Ascending aorta (tissue), 2 donors: ENCODE measurements around the gene PGLYRP1. TPM values are rescaled to one million over a fixed set of nuclear protein-coding genes. Genes with fewer than 3 reads are reported as not detected.

Experiments
- DNase-seq, 2 donors: peaks; one replicate each; pipeline ENCODE4 v3.0.0-alpha.2; 2019; ENCODE audit warnings: low spot score in 2 of 2
- H3K27ac ChIP-seq, 2 donors: fragments of 200-600 bp; sonication (generic); one replicate each; pipeline ENCODE4 v1.5.1; 2016 to 2017; ENCODE audit warnings: mild to moderate bottlenecking in 1 of 2
- H3K27me3 ChIP-seq: fragments of 200-600 bp; sonication (generic); one replicate; pipeline ENCODE4 v1.5.1; 2017
- H3K36me3 ChIP-seq, 2 donors: fragments of 200-600 bp; sonication (generic); one replicate each; pipeline ENCODE4 v1.5.1; 2016
- H3K4me1 ChIP-seq, 2 donors: fragments of 200-600 bp; sonication (generic); one replicate each; pipeline ENCODE4 v1.5.1; 2016 to 2017; ENCODE audit warnings: mild to moderate bottlenecking in 1 of 2
- H3K4me3 ChIP-seq, 2 donors: fragments of 200-600 bp; sonication (generic); one replicate each; pipeline ENCODE4 v1.5.1; 2016 to 2017; ENCODE audit warnings: mild to moderate bottlenecking in 1 of 2
- H3K9me3 ChIP-seq, 2 donors: fragments of 200-600 bp; sonication (generic); one replicate each; pipeline ENCODE4 v1.5.1; 2016
- intact Hi-C: fragments of 100-400 bp; cut with DNase I; formaldehyde crosslinking; loops from one replicate; pipeline ENCODE4 v1.15.1; 2023
- total RNA-seq: library from RNA; depleted of rRNA; stranded (reverse); fragments of >200 nt; gene quantifications from one replicate; pipeline ENCODE4 v1.1.0, GENCODE V29; 2016
- TF ChIP-seq, protein P1 (sequence below), 3 experiments: fragments of 200-600 bp in 2 of 3; fragments of 450-650 bp in 1 of 3; sonication (generic) in 2 of 3; IDR thresholded peaks; one replicate each; pipeline ENCODE4 v1.5.1; 2016 to 2019; ENCODE audit warnings: antibody characterized with exemption in 3 of 3, mild to moderate bottlenecking in 1 of 3, moderate library complexity in 1 of 3

PGLYRP1 gene
- total RNA-seq, 1 donor from 2014 or later, result not detected

DNA sequence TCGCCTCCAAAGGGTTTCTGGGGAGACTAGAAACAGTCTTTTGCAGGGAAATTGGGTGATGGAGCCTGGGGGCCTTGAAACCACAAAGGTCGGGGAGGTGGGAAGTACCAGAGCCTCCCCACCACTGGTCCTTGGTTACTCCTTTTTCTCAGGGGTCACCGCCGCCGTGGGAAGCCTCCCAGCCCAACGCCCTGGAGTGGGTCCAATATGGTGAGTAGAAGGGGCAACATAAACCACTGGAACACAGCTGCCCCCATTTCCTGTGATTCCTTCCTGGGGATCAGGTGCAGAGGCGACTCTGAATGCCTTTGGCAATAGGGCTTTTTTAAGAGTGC is 5.8 kb downstream of the PGLYRP1 start:
- Histone ChIP-seq H3K27ac (no peak overlapping the region), H3K27me3 (no peaks in the 10 kb centered on the region), H3K36me3 (no peaks in the 10 kb centered on the region), H3K4me3 (peak overlapping the region; percentile 76 to 80), H3K9me3 (no peaks in the 10 kb centered on the region), H3K4me1 (peaks cover 12 to 17% of the 10 kb centered on the region in 2 donors)
- intact Hi-C loops, result loop anchor here (5.0 kb wide), 1 partner anchor 200 kb away; the partner anchor contains the start of gene RSPH6A
- TF ChIP-seq, protein P1, sequence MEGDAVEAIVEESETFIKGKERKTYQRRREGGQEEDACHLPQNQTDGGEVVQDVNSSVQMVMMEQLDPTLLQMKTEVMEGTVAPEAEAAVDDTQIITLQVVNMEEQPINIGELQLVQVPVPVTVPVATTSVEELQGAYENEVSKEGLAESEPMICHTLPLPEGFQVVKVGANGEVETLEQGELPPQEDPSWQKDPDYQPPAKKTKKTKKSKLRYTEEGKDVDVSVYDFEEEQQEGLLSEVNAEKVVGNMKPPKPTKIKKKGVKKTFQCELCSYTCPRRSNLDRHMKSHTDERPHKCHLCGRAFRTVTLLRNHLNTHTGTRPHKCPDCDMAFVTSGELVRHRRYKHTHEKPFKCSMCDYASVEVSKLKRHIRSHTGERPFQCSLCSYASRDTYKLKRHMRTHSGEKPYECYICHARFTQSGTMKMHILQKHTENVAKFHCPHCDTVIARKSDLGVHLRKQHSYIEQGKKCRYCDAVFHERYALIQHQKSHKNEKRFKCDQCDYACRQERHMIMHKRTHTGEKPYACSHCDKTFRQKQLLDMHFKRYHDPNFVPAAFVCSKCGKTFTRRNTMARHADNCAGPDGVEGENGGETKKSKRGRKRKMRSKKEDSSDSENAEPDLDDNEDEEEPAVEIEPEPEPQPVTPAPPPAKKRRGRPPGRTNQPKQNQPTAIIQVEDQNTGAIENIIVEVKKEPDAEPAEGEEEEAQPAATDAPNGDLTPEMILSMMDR (IDR thresholded peaks at IDR 0.05), result no peak
- DNase-seq, result no peak

DNA sequence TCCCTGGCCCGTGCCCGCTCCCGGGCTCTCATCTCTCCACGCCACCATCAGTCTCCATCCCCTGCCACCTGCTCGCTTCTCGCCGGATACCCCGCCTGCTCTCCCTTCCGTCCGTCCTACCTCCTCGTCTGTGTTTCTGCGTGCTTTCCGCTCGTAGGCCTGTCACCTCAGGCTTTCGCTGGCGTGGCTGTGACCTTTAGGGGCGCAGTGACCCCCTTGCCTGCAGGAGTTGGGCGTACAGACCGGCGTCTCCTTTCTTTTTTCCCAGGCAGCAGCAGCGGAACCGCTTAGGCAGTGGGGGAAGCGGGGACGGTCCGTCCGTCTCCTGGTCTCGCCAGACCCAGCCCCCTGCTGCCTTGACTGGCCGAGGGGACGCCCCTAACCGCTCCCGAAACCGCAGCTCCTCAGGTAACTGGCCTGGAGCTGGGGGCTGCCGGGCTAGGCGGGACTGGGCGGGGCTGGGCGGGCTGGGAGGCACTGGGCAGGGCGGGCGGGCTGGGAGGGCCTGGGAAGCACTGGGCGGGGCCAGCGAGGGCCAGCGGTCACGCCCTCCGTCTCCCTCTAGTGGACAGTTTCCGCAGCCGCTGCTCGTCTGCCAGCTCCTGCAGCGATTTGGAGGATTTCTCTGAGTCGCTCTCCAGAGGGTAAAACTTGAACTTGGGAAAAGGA is 6.3 kb downstream of the PGLYRP1 start:
- no peaks in the 10 kb centered on the region for H3K9me3 ChIP-seq
- H3K27ac ChIP-seq, result peak overlapping the region in 1 of 2 donors; percentile 37
- peak in 1 of 2 donors; percentile 83 for DNase-seq
- H3K4me3 ChIP-seq, result peak overlapping the region; percentile 76 to 80
- peaks cover 12 to 17% of the 10 kb centered on the region in 2 donors for H3K4me1 ChIP-seq
- intact Hi-C loops, result loop anchor here (1.0 to 5.0 kb wide), 2 partner anchors 21 to 199 kb away; partner anchors contain the start of genes CCDC61 and RSPH6A
- no peaks in the 10 kb centered on the region for H3K27me3 ChIP-seq
- TF ChIP-seq, protein P1 (IDR thresholded peaks at IDR 0.05), result peak; percentile 75 to 96 (median 90)
- H3K36me3 ChIP-seq, result no peaks in the 10 kb centered on the region

DNA sequence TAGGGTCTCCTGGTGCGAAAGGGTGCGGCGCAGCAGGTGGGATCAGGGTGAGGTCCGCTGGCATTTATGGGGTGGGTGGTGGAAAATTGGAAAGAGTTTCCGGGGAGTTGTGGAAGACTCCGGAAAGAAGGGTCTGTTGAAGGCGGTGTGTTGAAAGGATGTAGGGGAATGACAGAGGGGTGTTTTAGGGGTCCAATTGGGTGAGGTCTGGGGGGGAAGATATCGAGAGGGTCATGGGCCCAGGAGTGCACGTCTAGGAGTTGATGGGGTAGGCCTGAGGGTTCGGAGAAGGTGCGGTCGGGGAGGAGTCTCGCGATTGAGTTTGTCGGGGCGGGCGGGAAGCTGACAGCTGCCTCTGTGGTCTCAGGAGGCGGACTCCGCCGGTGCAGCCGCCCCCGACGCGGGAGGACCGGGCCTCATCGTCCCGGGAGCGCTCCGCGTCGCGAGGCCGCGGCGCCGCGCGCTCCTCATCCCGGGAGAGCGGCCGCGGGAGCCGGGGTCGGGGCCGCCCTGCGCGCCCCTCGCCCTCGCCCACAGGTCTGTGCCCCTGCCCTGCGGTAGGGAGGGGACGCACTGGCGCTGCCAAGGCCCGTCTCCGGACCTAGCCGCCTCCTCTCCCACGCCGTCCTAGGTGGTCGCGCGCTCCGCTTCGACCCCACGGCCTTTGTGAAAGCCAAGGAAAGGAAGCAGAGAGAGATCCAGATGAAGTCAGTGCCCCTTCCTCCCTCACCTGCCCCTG is 7.0 kb downstream of the PGLYRP1 start:
- no peaks in the 10 kb centered on the region for H3K36me3 ChIP-seq
- H3K27ac ChIP-seq, result peak overlapping the region in 1 of 2 donors; percentile 37
- peaks cover 12 to 17% of the 10 kb centered on the region in 2 donors for H3K4me1 ChIP-seq
- TF ChIP-seq, protein P1 (IDR thresholded peaks at IDR 0.05), result no peak
- intact Hi-C loops, result loop anchor here (1.0 to 5.0 kb wide), 2 partner anchors 21 to 199 kb away; partner anchors contain the start of genes CCDC61 and RSPH6A
- peak overlapping the region; percentile 76 to 80 for H3K4me3 ChIP-seq
- no peaks in the 10 kb centered on the region for H3K9me3 ChIP-seq
- no peak for DNase-seq
- H3K27me3 ChIP-seq, result no peaks in the 10 kb centered on the region

DNA sequence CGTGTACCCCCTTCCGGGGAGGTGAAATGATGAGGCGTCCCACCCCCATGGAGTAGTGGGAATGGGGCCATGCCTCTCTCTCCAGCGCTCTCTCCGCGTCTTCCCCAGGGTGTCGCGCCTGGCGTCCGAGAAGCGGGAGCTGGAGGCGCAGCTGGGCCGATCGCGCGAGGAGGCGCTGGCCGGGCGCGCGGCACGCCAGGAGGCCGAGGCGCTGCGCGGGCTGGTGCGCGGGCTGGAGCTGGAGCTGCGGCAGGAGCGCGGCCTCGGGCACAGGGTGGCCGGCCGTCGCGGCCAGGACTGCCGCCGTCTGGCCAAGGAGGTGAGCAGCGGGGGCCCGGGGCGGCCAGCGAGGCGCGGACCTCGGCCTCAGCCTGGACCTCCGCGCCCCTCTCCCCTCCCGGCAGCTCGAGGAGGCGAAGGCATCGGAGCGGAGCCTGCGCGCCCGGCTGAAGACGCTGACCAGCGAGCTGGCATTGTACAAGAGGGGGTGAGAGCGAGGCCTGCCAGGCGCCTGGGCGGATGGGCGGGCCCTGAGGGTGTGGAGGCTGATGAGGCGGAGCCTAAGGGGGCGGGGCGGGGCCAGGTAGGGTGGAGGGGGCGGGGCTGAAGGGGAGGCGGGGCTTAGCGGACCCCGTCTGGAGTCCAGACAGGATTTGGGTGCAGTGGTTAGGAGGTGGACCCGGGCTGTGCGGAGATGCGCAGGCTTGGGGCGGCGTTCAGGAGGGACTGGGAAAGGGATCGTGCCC is 7.7 kb downstream of the PGLYRP1 start:
- H3K36me3 ChIP-seq, result no peaks in the 10 kb centered on the region
- H3K27me3 ChIP-seq, result no peaks in the 10 kb centered on the region
- intact Hi-C loops, result loop anchor here (5.0 kb wide), 1 partner anchor 198 kb away; the partner anchor contains the start of gene RSPH6A
- H3K4me3 ChIP-seq, result peak overlapping the region; percentile 35 to 80
- peaks cover 12 to 17% of the 10 kb centered on the region in 2 donors for H3K4me1 ChIP-seq
- TF ChIP-seq, protein P1 (IDR thresholded peaks at IDR 0.05), result no peak
- H3K27ac ChIP-seq, result peak overlapping the region in 1 of 2 donors; percentile 37
- no peaks in the 10 kb centered on the region for H3K9me3 ChIP-seq
- DNase-seq, result peak in 1 of 2 donors; percentile 16

DNA sequence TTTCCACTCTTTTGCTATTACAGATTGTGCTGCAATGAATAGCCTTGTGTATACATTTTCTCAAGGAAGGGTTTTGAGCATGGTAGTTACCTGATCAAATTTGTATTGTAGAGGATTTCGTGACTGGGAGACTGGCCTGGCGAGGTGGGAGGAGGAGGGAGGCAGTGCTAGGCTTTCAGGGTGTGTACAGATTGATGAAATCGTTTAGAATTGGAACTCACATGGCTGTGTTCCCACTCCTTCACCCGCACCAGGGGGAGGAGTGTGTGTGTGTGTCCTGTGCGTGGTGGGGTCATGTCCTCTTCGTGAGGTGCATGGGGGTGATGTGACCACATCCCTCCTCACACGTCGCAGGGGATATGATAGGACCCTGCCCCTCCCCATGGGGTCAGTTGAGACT is 8.3 kb downstream of the PGLYRP1 start:
- TF ChIP-seq, protein P1 (IDR thresholded peaks at IDR 0.05), result no peak
- peak overlapping the region; percentile 35 to 80 for H3K4me3 ChIP-seq
- intact Hi-C loops, result no loop called here
- H3K36me3 ChIP-seq, result no peaks in the 10 kb centered on the region
- H3K9me3 ChIP-seq, result no peaks in the 10 kb centered on the region
- H3K27ac ChIP-seq, result no peak overlapping the region
- H3K27me3 ChIP-seq, result no peaks in the 10 kb centered on the region
- DNase-seq, result no peak
- peaks cover 12 to 17% of the 10 kb centered on the region in 2 donors for H3K4me1 ChIP-seq
